OCI-LY3 (cell line): ENCODE data around the gene AHDC1.

Experiments
- H2AFZ ChIP-seq: fragments of 200-600, 300-600 bp; shearing (Covaris generic); 2 replicates; pipeline ENCODE4 v1.6.0; 2014; ENCODE audit warnings: antibody characterized with exemption, low read depth, low read length
- H3K27ac ChIP-seq: fragments of 200-600, 300-600 bp; sonication (generic); 2 replicates; pipeline ENCODE4 v1.5.1; 2014; ENCODE audit warnings: mild to moderate bottlenecking, low read length, moderate library complexity, mixed read lengths
- H3K27me3 ChIP-seq: fragments of 200-600, 300-600 bp; sonication (generic); 2 replicates; pipeline ENCODE4 v1.6.1; 2014; ENCODE audit warnings: low read depth, low read length, mixed read lengths
- H3K36me3 ChIP-seq: fragments of 200-600, 300-600 bp; sonication (generic); replicated peaks from 2 replicates; pipeline ENCODE3; 2014; ENCODE audit warnings: low read depth, low read length, mixed read lengths
- H3K4me1 ChIP-seq: fragments of 300-600, 200-600 bp; sonication (generic); 2 replicates; pipeline ENCODE4 v1.6.1; 2014; ENCODE audit warnings: low read length, mixed read lengths
- H3K4me2 ChIP-seq: fragments of 200-600, 300-600 bp; sonication (generic); 2 replicates; pipeline ENCODE4 v1.6.1; 2014; ENCODE audit warnings: low read length, mixed read lengths
- H3K4me3 ChIP-seq: fragments of 300-600, 200-600 bp; sonication (generic); 2 replicates; pipeline ENCODE4 v1.5.1; 2014; ENCODE audit warnings: antibody characterized with exemption, mild to moderate bottlenecking, low read length, moderate library complexity
- H3K79me2 ChIP-seq: fragments of 300-600, 200-600 bp; shearing (Covaris generic); 2 replicates; pipeline ENCODE4 v1.6.1; 2014; ENCODE audit warnings: mild to moderate bottlenecking, low read length, mixed read lengths
- H3K9ac ChIP-seq: fragments of 300-600, 200-600 bp; shearing (Covaris generic); 2 replicates; pipeline ENCODE4 v1.6.0; 2014; ENCODE audit warnings: mild to moderate bottlenecking, low read length, moderate library complexity
- H3K9me3 ChIP-seq: fragments of 200-600, 300-600 bp; shearing (Covaris generic); 2 replicates; pipeline ENCODE4 v1.6.1; 2014; ENCODE audit warnings: low read length, mixed read lengths; ENCODE audit not compliant: insufficient read depth
- H4K20me1 ChIP-seq: fragments of 200-600, 300-600 bp; sonication (generic); 2 replicates; pipeline ENCODE4 v1.6.1; 2016; ENCODE audit warnings: low read length, mixed read lengths; ENCODE audit not compliant: insufficient read depth
- CTCF ChIP-seq: fragments of 200-600, 300-600 bp; sonication (generic); IDR thresholded peaks from 2 replicates; pipeline ENCODE4 v1.5.1; 2014; ENCODE audit warnings: antibody characterized with exemption, low read length, low read depth
- EZH2phosphoT487 ChIP-seq: fragments of 200-600 bp; shearing (Covaris generic); IDR thresholded peaks from 2 replicates; pipeline ENCODE4 v1.6.1; 2018; ENCODE audit warnings: antibody characterized with exemption, mixed run types, low read depth

The AHDC1 gene

GRCh38 chr1:27634177-27634984, 30.4 kb upstream of the AHDC1 start:
- peak overlapping the region; percentile 93 for H3K4me2 ChIP-seq
- H2AFZ ChIP-seq, result peak overlapping the region; percentile 57; the same call in 1 of the 2 replicates
- H3K4me3 ChIP-seq, result peak overlapping the region; percentile 84

DNA sequence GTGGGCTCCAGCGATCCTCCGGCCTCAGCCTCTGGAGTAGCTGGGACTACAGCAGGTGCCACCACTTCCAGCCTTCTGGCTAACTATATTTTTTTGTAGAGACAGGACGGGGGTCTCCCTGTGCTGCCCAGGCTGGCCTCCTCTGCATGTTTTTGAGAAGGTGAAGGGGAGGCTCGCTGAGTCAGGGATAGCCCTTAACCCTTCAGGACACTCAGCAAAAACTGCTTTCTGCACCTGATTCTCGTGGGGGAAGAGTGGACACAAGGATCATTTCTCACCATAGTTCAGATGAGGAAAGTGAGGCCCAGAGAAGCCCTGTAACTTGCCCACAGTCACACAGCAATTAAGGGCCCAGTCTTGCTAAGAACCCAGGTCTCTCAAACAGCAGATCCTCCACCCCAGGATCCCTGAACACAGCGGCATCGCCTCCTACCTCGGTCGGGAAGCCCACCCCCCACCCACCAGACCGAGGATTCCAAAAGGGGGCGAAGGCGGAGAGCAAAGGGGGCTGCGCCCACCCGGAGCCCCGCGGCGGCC, 29.8 kb upstream of the AHDC1 start:
- H3K4me2 ChIP-seq, result peak overlapping the region; percentile 93
- H3K4me3 ChIP-seq, result peak overlapping the region; percentile 84
- peak overlapping the region; percentile 87 for H3K27ac ChIP-seq
- no peaks in the 10 kb centered on the region for H4K20me1 ChIP-seq
- peak overlapping the region; percentile 57; the same call in 1 of the 2 replicates for H2AFZ ChIP-seq
- H3K36me3 ChIP-seq, result no peaks in the 10 kb centered on the region
- H3K9ac ChIP-seq, result peak overlapping the region; percentile 84
- H3K27me3 ChIP-seq, result no peaks in the 10 kb centered on the region
- H3K4me1 ChIP-seq, result peaks cover 92% of the 10 kb centered on the region
- TF ChIP-seq EZH2phosphoT487, result no peak
- no peak for TF ChIP-seq CTCF
- no peaks in the 10 kb centered on the region for H3K79me2 ChIP-seq
- H3K9me3 ChIP-seq, result no peaks in the 10 kb centered on the region

More at GRCh38 chr1:27634177-27634984, 30.4 kb upstream of the AHDC1 start:
- H3K9me3 ChIP-seq, result no peaks in the 10 kb centered on the region
- H4K20me1 ChIP-seq, result no peaks in the 10 kb centered on the region
- no peaks in the 10 kb centered on the region for H3K36me3 ChIP-seq
- no peaks in the 10 kb centered on the region for H3K79me2 ChIP-seq
- peaks cover 85% of the 10 kb centered on the region for H3K4me1 ChIP-seq
- H3K27ac ChIP-seq, result peak overlapping the region; percentile 43
- peak overlapping the region; percentile 84 for H3K9ac ChIP-seq
- no peaks in the 10 kb centered on the region for H3K27me3 ChIP-seq
- no peak for TF ChIP-seq EZH2phosphoT487
- TF ChIP-seq CTCF, result no peak

DNA sequence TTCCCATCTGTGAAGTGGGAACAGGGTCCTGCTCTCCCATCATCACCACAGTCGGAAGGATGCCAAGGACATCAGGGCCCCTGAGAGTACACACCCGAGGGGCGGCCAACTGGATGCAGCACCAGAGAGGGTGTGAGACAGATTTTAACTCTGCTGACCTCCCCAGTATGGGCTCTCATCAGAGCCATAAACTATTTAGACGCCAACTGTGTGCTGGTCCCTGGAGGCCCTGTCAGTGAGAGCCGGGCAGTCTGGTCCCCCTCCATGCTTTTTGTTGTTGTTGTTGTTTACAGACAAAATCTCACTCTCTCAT, 29.3 kb upstream of the AHDC1 start:
- H3K4me3 ChIP-seq, result peak overlapping the region; percentile 84
- H3K9me3 ChIP-seq, result no peaks in the 10 kb centered on the region
- peak overlapping the region; percentile 37; the same call in 1 of the 2 replicates for H3K9ac ChIP-seq
- H3K27ac ChIP-seq, result peak overlapping the region; percentile 87
- no peak for TF ChIP-seq CTCF
- no peak for TF ChIP-seq EZH2phosphoT487
- H3K79me2 ChIP-seq, result no peaks in the 10 kb centered on the region
- H3K36me3 ChIP-seq, result no peaks in the 10 kb centered on the region
- H4K20me1 ChIP-seq, result no peaks in the 10 kb centered on the region
- H3K27me3 ChIP-seq, result no peaks in the 10 kb centered on the region
- H2AFZ ChIP-seq, result no peak overlapping the region
- H3K4me1 ChIP-seq, result peaks cover 93% of the 10 kb centered on the region
- H3K4me2 ChIP-seq, result peak overlapping the region; percentile 93
